ENCODE results near the gene KRTAP10-1. TPM values are rescaled to one million over a fixed set of nuclear protein-coding genes. Genes with fewer than 3 reads are reported as not detected.
"Not testable (repeated sequence)": the region's sequence is repeated elsewhere in the genome, so short reads cannot be mapped to it uniquely, and the experiment has no call there.

Gene KRTAP10-1
- total RNA-seq, 1 donor from 2014 or later, result not detected

- not testable (repeated sequence) for DNase-seq (ENCODE audit: low spot score)
These were observed 36.7 kb downstream of the KRTAP10-1 start for GRCh38 chr21:44503006-44503889.

GRCh38 chr21:44502171-44502958, 37.6 kb downstream of the KRTAP10-1 start:
- no peak for DNase-seq (ENCODE audit: low spot score)

- DNase-seq (ENCODE audit: low spot score), result no peak
These were observed 39.9 kb downstream of the KRTAP10-1 start for GRCh38 chr21:44500111-44500510.

- DNase-seq (ENCODE audit: low spot score), result no peak
These were observed 40.4 kb downstream of the KRTAP10-1 start for GRCh38 chr21:44499631-44500030.

- no peak for DNase-seq (ENCODE audit: low spot score)
These were observed 40.8 kb downstream of the KRTAP10-1 start for GRCh38 chr21:44499211-44499560.

GRCh38 chr21:44498280-44499210, 41.5 kb downstream of the KRTAP10-1 start:
- DNase-seq (ENCODE audit: low spot score), result no peak

- DNase-seq (ENCODE audit: low spot score), result no peak
These were observed 42.3 kb downstream of the KRTAP10-1 start for GRCh38 chr21:44497703-44498126.

- DNase-seq (ENCODE audit: low spot score), result no peak
These were observed 43.1 kb downstream of the KRTAP10-1 start for GRCh38 chr21:44496564-44497550.

- DNase-seq (ENCODE audit: low spot score), result no peak
These were observed 44.1 kb downstream of the KRTAP10-1 start for GRCh38 chr21:44495611-44496563.

- no peak for DNase-seq (ENCODE audit: low spot score)
These were observed 45.0 kb downstream of the KRTAP10-1 start for GRCh38 chr21:44494956-44495355.

- DNase-seq (ENCODE audit: low spot score), result no peak
These were observed 45.6 kb downstream of the KRTAP10-1 start for GRCh38 chr21:44494418-44494817.

- no peak for DNase-seq (ENCODE audit: low spot score)
These were observed 47.2 kb downstream of the KRTAP10-1 start for GRCh38 chr21:44492567-44493385.

GRCh38 chr21:44490816-44491215, 49.2 kb downstream of the KRTAP10-1 start:
- DNase-seq (ENCODE audit: low spot score), result no peak

- no peak for DNase-seq (ENCODE audit: low spot score)
These were observed 49.6 kb downstream of the KRTAP10-1 start for GRCh38 chr21:44490405-44490804.

- DNase-seq (ENCODE audit: low spot score), result no peak
These were observed 50.0 kb downstream of the KRTAP10-1 start for GRCh38 chr21:44489962-44490361.

Measured in umbilical cord (tissue), 2 donors.